ENCODE measurements around the gene CORO7. TPM values are rescaled to one million over a fixed set of nuclear protein-coding genes. Genes with fewer than 3 reads are reported as not detected.

CORO7 gene
- total RNA-seq, 2 donors from 2014 or later: 140 to 166 TPM

DNA sequence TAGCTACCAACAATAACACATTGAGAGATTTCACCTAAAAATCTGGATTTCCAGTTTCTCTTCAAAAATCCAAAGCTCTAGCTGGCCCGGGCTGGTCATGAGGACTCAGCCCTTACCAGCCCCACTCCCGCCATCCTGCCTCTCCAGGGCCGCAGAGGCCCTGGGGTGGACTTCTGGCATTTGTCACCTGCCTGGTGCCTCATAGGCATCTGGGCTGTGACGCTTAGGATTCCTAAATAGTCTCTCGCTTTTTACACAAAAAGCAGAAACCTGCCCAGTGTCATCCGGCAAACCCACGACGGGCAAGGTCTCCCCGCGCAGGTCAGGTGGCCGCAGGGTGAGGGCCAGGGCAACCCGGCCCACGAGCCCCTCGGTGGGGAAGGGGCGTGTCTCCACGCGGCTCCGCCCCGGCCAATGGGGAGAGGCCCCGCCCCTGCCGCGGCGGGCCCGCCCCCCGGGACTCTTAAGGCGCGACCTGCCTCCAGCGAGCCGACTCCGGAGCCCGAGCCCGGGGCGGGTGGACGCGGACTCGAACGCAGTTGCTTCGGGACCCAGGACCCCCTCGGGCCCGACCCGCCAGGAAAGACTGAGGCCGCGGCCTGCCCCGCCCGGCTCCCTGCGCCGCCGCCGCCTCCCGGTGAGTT, 44.9 kb downstream of the CORO7 start, which contains the start of gene VASN:
TSS of gene VASN (plus strand) at position 492 of the 644 bp plus-strand sequence. CDS start 9,030 bp downstream, outside the sequence.
- Mint-ChIP-seq H3K9me3 (no peaks in the 10 kb centered on the region), H3K27ac (no peak within 1 kb of the TSS), H3K27me3 (no peaks in the 10 kb centered on the region), H3K4me1 (ENCODE audit: low read depth in 2 of 2) (peaks cover 0 to 6% of the 10 kb centered on the region in 2 donors), H3K36me3 (no peaks in the 10 kb centered on the region), H3K4me3 (peak within 1 kb of the TSS; percentile 58)
- peak; percentile 88 to 91 for ATAC-seq
- peak; percentile 78 for DNase-seq (ENCODE audit: low spot score)

GRCh38 chr16:4370570-4371356, 45.6 kb downstream of the CORO7 start:
- Mint-ChIP-seq H3K36me3 (no peaks in the 10 kb centered on the region), H3K27me3 (no peaks in the 10 kb centered on the region), H3K9me3 (no peaks in the 10 kb centered on the region), H3K4me3 (no peak overlapping the region), H3K4me1 (ENCODE audit: low read depth in 2 of 2) (peaks cover 0 to 6% of the 10 kb centered on the region in 2 donors), H3K27ac (no peak overlapping the region)
- ATAC-seq (no peak), DNase-seq (ENCODE audit: low spot score) (no peak)

DNA sequence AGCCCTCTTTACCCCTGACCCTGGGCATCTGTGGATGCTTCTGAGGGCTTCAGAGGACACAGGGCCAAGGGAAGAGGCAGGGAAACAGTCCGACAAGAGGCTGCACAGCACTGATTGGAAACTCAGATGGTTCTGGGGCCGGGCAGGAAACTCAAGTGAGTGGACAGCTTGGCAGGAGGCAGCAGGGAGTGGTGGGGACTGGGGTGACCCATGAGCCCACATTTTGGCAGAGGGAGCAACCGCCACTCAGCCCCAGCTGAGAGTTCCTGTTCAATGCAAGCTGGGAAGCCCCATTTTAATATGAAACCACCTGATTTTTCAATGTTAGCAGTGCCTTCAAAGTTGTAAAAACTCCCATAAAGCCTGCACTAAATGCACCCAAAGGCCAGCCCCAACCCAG, 46.2 kb downstream of the CORO7 start:
- no peaks in the 10 kb centered on the region for H3K27me3 Mint-ChIP-seq
- H3K36me3 Mint-ChIP-seq: no peaks in the 10 kb centered on the region
- peak overlapping the region in 1 of 2 donors; percentile 29 for H3K27ac Mint-ChIP-seq

GRCh38 chr16:4369007-4369733, 47.2 kb downstream of the CORO7 start:
- peak overlapping the region in 1 of 2 donors; percentile 29 for H3K27ac Mint-ChIP-seq
- DNase-seq (ENCODE audit: low spot score) (no peak), ATAC-seq (no peak)
- no peaks in the 10 kb centered on the region for H3K36me3 Mint-ChIP-seq
- peaks cover 0 to 6% of the 10 kb centered on the region in 2 donors for H3K4me1 Mint-ChIP-seq (ENCODE audit: low read depth in 2 of 2)
- no peaks in the 10 kb centered on the region for H3K9me3 Mint-ChIP-seq
- H3K27me3 Mint-ChIP-seq: no peaks in the 10 kb centered on the region
- no peak overlapping the region for H3K4me3 Mint-ChIP-seq

More for the DNA sequence above, 46.2 kb downstream of the CORO7 start:
- DNase-seq (ENCODE audit: low spot score) (no peak), ATAC-seq (no peak)
- Mint-ChIP-seq H3K4me3 (no peak overlapping the region), H3K4me1 (ENCODE audit: low read depth in 2 of 2) (peaks cover 0 to 6% of the 10 kb centered on the region in 2 donors), H3K9me3 (no peaks in the 10 kb centered on the region)

- Mint-ChIP-seq H3K27ac (no peak overlapping the region), H3K4me3 (no peak overlapping the region), H3K9me3 (no peaks in the 10 kb centered on the region), H3K27me3 (no peaks in the 10 kb centered on the region), H3K36me3 (no peaks in the 10 kb centered on the region), H3K4me1 (ENCODE audit: low read depth in 2 of 2) (peaks cover 0 to 6% of the 10 kb centered on the region in 2 donors)
- no peak for ATAC-seq
- DNase-seq (ENCODE audit: low spot score): no peak
These were observed 49.0 kb downstream of the CORO7 start for GRCh38 chr16:4367393-4367856.

GRCh38 chr16:4366016-4366415, 50.4 kb downstream of the CORO7 start:
- ATAC-seq: no peak
- H3K36me3 Mint-ChIP-seq: no peaks in the 10 kb centered on the region

DNA sequence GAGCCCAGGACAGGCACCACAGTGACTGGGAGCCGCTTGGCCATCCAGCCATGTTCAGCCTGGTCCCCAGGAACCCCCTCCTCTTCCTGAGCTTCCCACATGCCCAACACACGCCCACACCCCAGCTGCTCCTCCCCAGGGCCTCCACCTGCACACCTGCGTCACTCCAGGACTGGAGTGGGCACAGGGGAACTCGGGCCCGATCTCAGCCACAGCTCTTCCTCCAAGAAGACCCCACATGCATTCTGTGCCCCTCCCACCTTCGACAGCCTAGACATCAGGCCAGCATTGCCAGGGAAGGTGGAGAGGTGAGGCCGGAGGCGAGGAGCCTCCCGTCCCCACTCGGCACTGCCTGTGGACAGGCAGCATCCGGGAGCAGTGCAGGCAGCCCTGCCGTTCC, 50.8 kb downstream of the CORO7 start:
- H3K27ac Mint-ChIP-seq: no peak overlapping the region
- H3K27me3 Mint-ChIP-seq: no peaks in the 10 kb centered on the region
- ATAC-seq (no peak), DNase-seq (ENCODE audit: low spot score) (no peak)
- peaks cover 0 to 6% of the 10 kb centered on the region in 2 donors for H3K4me1 Mint-ChIP-seq (ENCODE audit: low read depth in 2 of 2)
- H3K9me3 Mint-ChIP-seq: no peaks in the 10 kb centered on the region
- H3K4me3 Mint-ChIP-seq: no peak overlapping the region
- H3K36me3 Mint-ChIP-seq: no peaks in the 10 kb centered on the region

More at GRCh38 chr16:4366016-4366415, 50.4 kb downstream of the CORO7 start:
- no peaks in the 10 kb centered on the region for H3K27me3 Mint-ChIP-seq
- no peak overlapping the region for H3K27ac Mint-ChIP-seq
- no peak for DNase-seq (ENCODE audit: low spot score)
- peaks cover 0 to 6% of the 10 kb centered on the region in 2 donors for H3K4me1 Mint-ChIP-seq (ENCODE audit: low read depth in 2 of 2)
- no peak overlapping the region for H3K4me3 Mint-ChIP-seq
- no peaks in the 10 kb centered on the region for H3K9me3 Mint-ChIP-seq

GRCh38 chr16:4365014-4365406, 51.4 kb downstream of the CORO7 start:
- no peaks in the 10 kb centered on the region for H3K36me3 Mint-ChIP-seq
- no peak for ATAC-seq
- peaks cover 0 to 6% of the 10 kb centered on the region in 2 donors for H3K4me1 Mint-ChIP-seq (ENCODE audit: low read depth in 2 of 2)
- no peaks in the 10 kb centered on the region for H3K9me3 Mint-ChIP-seq
- H3K27me3 Mint-ChIP-seq: no peaks in the 10 kb centered on the region
- no peak overlapping the region for H3K27ac Mint-ChIP-seq
- DNase-seq (ENCODE audit: low spot score): no peak
- H3K4me3 Mint-ChIP-seq: no peak overlapping the region

GRCh38 chr16:4364196-4365013, 52.0 kb downstream of the CORO7 start:
- Mint-ChIP-seq H3K27ac (no peak overlapping the region), H3K9me3 (no peaks in the 10 kb centered on the region), H3K4me1 (ENCODE audit: low read depth in 2 of 2) (peaks cover 0 to 6% of the 10 kb centered on the region in 2 donors), H3K36me3 (no peaks in the 10 kb centered on the region), H3K27me3 (no peaks in the 10 kb centered on the region), H3K4me3 (no peak overlapping the region)
- DNase-seq (ENCODE audit: low spot score): no peak
- ATAC-seq: no peak

- DNase-seq (ENCODE audit: low spot score): no peak
- H3K4me3 Mint-ChIP-seq: no peak overlapping the region
- no peaks in the 10 kb centered on the region for H3K9me3 Mint-ChIP-seq
- peaks cover 0 to 8% of the 10 kb centered on the region in 2 donors for H3K4me1 Mint-ChIP-seq (ENCODE audit: low read depth in 2 of 2)
- H3K27ac Mint-ChIP-seq: no peak overlapping the region
- H3K36me3 Mint-ChIP-seq: no peaks in the 10 kb centered on the region
- H3K27me3 Mint-ChIP-seq: no peaks in the 10 kb centered on the region
- ATAC-seq: no peak
These were observed 53.8 kb downstream of the CORO7 start for GRCh38 chr16:4362476-4363135.

DNA sequence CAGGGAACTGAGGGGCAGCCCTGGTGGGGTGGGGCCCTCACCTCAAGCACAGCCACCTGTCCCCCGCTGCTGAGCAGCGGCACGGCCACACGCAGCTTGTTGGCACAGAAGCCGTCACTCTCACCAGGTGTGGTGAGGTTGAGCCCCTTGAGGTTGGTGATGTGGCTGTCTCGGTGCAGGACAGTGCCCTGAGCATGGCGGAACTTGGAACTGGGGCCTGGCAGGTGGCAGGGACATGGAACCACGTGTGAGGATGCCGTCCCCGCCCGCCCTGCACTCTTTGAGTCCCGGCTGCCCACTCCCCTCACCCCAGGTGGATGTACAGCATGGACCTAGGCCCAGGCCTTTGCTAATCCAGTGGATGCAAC, 54.5 kb downstream of the CORO7 start:
- H3K36me3 Mint-ChIP-seq: no peaks in the 10 kb centered on the region
- H3K4me3 Mint-ChIP-seq: no peak overlapping the region
- no peak for ATAC-seq
- no peaks in the 10 kb centered on the region for H3K27me3 Mint-ChIP-seq
- H3K9me3 Mint-ChIP-seq: no peaks in the 10 kb centered on the region
- peaks cover 0 to 4% of the 10 kb centered on the region in 2 donors for H3K4me1 Mint-ChIP-seq (ENCODE audit: low read depth in 2 of 2)
- DNase-seq (ENCODE audit: low spot score): no peak
- no peak overlapping the region for H3K27ac Mint-ChIP-seq

GRCh38 chr16:4361033-4361943, 55.1 kb downstream of the CORO7 start:
- H3K4me1 Mint-ChIP-seq (ENCODE audit: low read depth in 2 of 2): peaks cover 0 to 4% of the 10 kb centered on the region in 2 donors
- no peak overlapping the region for H3K27ac Mint-ChIP-seq
- no peak overlapping the region for H3K4me3 Mint-ChIP-seq
- no peaks in the 10 kb centered on the region for H3K9me3 Mint-ChIP-seq
- DNase-seq (ENCODE audit: low spot score): no peak
- no peaks in the 10 kb centered on the region for H3K27me3 Mint-ChIP-seq
- H3K36me3 Mint-ChIP-seq: no peaks in the 10 kb centered on the region
- ATAC-seq: no peak

Data from natural killer cell treated with Interleukin-12 subunit alpha and Interleukin-12 subunit beta and Interleukin-15 and Interleukin-18, amount 100 ng/mL, for 72 hours (primary cell).